ENCODE data around the gene DIRAS1.
"Not testable (repeated sequence)": the region's sequence is repeated elsewhere in the genome, so short reads cannot be mapped to it uniquely, and the experiment has no call there.

Gene DIRAS1

DNA sequence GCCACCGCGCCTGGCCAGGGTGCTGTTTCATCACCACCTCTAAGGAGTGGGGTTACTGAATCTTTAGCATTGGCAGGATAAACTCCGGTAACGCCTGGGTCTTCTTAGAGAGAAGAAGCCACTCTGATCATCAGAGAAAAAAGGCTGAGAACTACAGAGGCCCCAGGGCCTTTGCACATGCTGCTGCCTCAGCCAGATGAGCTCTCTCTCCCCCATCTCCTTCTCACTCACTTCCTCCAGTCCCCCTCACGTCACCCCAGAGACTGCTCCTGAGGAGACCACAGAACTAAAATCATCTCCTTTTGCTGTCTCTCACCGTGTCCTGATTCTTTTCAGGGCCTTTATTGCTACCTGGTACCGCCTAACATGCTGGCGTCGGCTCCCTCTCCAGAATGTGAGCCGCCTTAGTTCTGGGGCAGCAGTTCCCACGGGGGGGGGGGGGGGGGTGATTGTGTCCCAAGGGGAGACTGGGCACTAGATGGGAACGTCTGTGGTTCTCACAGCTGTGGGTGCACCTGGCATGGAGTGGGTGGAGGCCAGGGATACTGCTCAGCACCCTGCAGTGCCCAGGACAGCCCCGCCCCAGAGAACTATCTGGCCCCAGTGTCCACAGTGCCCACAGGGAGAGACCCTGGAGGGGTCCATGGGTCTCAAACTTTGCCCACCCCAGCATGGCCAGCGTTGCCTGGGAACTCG lies 5.1 kb upstream of the DIRAS1 start:
- DNase-seq, result no peak

DNA sequence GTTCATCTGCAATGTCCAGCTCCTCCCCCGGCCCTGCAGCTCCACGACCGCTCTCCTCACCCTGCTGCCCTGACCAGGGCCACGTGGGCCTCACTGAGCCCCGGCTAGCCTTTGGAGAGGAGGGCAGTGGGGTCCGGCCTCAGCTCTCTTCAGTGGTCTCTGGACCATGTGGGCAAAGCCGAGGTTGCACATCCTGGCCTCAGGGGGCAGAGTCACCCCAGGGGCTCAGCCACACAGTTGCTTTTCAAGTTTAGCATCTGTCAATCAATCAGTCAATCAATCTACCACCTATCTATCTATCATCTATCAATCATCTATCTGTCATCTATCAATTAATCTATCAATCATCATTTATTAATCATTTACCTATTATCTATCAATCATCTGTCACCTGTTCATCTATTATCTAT lies 3.0 kb upstream of the DIRAS1 start:
- no peak for DNase-seq

DNA sequence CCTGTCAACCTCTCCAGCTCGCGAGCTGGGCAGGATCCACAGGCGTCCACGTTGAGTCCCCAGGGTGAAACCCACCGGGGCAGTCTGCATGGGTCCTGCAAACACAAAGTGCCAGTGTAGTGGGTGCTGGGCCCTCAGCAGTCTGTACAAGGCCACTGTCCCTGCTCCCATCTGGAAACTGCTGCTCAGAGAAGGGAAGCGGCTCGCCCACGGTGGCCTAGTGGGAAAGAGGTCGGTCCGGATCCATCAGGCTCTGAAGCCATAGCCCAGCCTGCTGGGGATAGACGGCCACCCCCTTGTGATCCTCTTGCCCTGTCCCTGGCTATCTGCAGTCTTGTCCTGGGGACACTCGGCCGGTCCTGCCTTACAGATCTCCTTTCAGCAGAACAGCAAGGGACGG lies 2.6 kb upstream of the DIRAS1 start:
- no peak for DNase-seq

DNA sequence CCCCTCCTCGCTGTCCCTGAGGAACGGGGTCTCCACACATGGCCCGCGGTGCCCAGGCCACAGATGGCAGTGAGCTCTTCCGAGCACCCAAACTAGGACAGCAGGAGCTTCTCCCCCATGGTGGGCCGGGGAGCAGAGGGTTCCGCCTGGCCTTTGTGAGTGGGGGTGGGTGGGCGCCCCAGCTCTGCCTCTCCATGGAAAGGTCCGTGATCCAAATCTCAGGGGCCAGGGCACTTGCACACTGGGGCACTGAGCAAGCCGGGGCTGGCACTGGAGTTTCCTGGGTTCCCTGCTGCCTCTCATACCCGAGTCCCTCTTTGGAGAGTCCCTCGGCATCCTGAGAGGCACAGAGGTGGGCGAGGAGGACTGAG lies 2.2 kb upstream of the DIRAS1 start:
- no peak for DNase-seq

DNA sequence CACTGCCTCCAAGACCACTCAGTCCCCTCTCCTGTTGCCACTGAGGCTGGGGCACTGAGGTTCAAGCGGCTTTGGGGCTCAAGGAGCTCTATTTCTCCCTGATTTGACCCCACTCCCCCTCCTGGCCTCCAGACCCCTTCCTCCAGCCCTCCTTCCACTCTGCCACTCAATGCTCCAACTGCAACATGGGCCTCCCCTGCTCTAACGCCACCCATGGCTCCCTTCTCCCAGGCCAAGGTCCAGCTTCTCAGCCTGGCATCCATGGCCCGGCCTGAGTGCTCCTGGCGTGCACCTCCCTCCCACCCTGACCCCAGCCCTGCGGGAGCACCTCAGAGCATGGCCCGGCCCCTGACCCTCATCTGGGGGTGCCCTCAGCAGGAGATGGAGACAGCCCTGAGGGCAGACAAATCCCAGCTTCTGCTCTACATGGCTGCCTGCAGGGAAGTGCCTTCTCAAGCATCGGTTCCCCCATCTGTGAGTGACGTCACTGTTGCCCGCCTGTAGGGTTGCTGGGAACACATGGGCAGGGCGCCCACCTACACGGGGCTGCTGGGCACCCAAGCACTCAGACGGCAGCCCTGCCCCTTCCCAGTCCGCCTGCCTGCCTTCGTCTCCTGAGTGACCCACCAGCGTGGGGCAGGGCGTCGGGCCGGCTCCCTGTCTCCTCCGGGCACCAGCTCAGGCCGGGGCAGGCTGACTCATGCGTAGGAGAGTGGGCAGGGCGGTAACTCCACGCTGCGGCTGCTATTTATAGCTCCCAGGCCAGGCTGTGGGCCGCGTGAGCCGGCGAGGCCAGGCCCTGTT lies 1.6 kb upstream of the DIRAS1 start:
- no peak for DNase-seq

DNA sequence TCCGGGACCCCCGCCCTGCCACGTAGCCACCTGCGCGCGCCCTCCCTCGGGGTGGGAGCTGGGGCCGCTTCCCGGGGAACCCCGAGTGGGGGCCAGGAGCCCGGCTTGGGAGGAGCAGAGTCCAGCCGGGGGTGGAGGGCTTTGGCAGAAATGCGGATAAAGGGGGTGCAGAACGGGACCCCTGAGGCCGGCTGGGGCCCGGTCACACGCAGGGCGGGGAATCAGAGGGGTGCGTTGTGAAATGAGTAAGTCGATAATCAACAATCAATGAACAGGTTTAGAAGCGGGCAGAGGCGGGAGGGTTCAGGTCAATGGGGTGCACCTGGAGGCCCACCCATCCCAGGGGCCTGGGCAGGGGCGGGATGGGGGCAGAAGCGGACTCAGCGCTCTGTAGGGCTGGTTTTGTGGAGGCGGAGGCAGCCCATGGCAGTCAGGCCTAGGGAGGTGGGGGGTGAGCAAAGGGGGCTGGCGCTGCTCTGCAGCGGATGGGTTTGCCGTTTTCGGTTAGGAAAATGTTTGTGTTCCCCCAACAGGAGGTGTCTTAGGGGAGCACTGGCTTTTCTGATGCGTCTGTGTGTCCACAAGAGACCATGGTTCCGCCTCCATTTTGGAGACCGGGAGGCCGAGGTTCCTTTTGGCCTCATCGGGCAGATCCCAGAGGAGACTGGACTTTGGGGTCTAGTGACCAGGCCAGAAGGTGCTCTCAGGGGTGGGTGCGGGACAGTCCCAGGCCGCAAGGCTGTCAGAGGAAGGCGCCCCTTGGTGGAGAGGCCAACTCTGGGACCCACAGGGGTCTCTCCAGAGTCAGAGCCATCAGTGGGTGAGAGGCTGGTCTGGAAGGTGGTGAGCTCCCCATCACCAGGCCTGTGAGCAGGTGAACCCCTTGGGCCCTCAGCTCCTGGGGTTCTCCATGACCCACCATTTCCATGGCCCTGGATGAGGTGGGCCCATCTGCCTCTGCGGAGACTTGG lies 683 bp upstream of the DIRAS1 start:
- DNase-seq, result no peak

DNA sequence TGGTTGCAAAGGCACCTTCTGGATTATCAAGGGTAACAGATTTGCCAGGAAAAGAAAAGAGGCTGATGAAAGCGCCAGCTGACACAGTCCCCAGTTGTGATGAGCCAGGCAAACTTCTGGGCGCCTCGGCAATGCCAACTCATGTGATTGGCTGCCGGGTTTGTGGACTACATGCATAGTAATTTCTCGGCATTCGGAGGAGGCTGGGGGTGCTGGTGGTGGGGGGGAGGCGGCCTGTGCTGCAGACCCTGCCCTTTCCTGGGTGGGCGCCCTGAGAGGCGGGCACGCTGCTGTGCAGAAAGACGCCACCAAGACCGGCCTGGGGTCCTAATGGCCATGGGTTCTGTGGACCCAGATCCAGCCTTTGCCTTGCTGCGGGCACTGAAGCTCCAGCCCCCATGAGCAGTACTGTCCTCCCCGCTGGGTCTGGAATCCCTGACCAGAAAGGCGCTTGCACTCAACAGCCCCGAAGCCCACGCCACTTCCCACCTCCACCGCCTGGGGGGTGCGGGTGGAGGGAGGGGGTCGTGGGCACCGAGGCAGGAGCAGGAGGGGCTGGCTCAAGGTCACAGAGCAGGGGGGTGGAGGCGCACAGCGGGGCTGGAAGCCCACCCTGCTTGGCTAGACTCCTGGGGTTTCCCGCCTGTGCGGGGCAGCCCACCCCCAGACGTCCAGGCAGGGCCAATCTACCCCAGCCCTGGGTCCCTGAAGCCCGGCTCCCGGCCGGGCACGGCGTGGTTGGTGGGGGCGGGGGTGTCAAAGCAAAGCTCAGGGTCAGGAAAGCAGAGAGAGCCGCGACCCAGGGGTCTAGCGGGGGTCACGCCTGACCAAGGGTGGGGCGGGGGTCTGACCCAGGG lies 1.0 kb downstream of the DIRAS1 start:
- no peak for DNase-seq

DNA sequence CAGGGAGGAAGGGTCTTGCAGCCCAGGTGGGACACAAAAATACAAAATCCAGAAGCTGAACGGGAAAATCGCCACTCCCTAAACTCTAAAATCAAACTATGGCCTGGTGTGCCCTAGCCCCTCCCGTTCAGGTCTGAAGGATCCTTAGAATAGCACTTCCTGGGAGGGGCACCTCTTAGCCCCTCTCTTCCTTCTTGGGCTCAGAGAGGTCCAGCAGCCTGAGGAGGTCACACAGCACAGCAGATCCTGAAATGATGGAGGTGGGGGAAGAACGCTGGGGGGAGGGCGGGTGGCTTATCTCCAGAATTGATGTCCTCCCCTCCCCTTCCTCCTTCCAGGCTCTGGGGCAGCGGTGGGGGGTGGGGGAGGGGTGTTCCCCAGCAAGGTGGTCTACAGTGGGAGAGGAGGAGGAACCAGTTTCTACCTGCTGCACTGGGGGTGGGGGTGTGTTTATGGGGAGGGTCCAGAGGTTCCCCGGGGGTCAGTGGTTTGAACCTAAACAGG lies 1.9 kb downstream of the DIRAS1 start:
- DNase-seq, result no peak

DNA sequence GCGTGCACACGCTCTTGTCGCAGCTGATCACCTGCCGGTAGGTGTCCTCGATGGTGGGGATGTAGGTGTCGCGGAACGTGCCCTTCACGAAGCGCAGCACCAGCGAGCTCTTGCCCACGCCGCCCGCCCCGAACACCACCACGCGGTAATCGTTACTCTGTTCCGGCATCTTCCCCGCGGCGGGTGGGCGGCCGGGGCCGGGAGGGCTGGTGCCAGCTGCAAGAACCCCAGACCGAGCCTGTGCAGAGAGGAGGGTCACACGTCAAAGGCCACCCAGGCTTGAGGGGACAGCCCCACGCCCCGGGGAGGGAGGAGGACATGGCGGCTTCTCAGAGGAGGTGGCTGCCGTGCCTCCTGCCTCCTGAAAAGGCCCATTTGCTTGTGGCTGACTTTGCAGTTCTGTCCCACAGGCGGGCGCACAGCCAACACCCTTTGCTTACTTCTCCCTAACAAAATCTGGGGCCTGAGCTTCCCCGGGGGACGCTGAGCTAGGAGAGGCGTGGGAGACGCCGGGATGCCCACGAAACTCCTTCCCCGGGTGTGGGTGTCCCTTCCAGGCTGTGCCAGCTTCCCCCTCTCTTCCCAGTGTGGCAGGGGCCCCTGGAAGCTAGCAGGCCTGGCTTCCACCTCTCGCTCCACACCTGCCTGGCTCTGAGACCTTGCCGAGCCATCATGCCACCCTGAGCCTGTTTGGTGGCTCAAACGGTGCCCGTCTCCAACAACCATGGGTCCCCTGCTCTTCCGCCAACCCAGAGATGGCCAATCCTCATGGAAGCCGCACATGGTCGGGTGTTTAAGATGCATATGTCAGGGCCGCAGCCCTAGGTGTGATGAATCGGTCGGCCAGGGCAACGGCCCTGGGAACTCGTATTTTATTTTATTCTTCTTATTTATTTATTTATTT lies 3.3 kb downstream of the DIRAS1 start:
- DNase-seq, result no peak

DNA sequence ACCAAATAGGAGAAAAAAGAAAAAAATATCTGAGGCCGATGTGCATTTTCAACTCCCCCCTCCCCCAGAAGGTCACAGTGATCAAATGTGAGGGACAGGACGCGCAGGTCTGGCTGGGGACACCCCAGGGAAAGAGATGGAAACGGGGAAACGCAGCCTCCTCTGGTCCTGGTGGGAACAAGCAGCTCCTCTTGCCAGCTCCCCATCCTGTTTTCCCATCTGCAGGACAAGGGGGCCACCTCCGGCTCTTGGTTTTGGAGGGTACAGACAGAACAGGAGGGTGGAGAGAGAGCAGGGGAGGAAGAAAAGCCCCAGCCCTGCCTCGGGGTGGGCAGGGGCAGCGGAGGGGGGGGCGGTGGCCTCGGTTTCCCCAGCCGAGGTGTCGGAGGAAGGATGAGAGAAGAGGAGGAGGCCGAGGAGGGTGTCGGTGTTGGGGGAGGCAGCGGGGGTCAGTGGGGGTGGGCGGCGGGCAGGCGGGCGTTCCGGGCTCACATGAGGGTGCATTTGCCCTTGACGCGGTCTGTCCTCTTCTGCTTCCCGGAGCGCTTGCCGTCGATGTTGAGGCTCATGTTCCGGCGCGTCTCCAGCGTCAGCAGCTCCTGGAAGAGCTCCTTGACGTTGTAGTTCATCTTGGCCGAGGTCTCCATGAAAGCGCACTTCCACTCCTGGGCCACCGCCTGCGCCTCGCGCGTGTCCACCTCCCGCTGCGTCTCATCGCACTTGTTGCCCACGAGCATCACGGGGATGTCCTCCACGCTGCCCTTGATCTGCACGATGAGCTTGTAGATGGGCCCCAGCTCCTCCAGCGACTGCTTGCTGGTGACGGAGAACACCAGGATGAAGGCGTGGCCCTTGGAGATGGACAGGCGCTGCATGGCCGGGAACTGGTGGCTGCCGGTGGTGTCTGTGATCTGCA lies 4.2 kb downstream of the DIRAS1 start:
- no peak for DNase-seq

DNA sequence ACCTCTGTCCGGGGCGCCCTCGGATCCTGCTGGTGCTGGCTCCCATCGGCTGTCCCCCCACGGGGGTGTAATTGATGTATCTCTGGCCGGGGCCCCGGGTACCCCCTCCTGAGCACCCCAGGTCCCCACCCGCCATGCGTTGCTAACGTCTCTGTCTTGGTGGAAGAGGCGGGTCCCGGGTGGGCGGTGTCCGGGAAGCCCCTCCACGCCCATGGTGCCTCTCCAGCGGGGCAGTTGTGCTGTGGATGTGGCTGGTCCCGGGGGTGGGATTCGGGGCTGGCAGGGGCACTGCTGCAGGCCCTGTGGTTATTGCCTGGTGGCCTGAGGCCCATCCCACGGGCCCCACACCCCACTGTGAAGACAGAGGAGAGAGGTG lies 4.9 kb downstream of the DIRAS1 start:
- DNase-seq, result no peak

DNA sequence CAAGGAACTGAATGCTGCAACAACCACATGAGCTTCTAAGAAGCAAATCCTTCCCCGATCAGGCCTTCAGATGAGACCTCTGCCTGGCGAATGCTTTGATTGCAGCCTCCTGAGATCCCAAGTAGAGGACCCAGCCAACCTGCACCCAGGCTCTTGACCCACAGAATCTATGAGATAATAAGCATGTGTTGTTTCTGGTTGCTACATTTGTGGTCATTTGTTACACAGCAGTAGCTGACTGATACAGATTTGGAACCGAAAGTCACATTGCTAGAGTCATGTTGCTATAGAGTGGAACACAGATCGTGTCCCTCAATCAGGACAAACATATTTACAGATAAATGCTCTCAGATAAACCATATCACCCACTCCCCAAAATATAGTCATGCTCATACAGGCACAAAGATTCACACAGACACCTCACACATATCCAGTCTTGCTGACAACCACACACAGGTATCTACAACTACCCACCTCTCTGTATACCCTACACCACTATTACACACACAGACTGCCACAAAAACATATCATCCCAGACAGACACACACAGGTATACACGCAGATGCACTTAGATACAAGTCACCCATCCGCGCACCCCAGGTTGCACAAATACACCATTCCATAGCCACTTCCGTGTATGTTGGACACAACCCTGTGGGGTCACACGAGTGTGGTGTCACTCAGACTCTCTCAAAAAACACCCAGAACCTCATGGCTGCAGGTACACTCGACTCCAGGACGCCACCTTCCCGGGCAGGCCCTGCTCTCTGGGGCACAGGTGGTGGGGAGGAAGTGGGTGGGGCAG lies 5.5 kb downstream of the DIRAS1 start:
- DNase-seq, result no peak

DNA sequence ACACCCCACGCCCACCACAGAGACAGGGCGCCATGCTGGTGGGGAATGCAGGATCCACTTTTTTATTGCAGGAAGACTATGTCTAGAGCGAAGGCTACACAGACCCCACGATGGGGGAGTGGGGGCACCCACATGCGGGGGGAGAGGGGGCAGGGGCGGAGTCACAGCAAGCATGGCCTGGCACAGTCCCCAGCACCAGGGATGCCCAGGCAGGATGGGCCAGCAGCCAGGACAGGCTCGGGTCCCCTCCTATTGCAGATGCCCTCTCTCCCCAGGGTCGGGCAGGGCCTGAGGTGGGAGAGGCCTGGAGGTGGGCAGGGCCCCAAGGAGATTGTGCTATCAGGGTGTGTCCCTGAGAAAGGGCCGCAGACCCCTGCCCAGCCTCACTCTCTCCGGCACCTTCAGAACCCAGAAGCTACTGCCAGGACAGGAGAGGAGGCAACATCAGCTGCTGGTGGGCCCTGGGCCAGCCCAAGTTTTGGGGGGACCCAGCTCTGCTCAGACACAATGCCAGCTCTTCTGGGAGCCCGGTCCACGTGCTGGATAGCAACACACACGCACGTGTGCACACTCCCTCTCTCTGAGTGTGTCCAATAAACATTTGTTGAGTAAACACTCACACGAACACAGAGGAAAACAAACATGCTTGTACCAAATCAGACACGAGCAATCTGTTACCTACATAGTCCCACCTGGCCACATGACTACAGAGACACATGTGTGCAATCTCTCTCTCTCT lies 6.5 kb downstream of the DIRAS1 start:
- DNase-seq, result no peak

DNA sequence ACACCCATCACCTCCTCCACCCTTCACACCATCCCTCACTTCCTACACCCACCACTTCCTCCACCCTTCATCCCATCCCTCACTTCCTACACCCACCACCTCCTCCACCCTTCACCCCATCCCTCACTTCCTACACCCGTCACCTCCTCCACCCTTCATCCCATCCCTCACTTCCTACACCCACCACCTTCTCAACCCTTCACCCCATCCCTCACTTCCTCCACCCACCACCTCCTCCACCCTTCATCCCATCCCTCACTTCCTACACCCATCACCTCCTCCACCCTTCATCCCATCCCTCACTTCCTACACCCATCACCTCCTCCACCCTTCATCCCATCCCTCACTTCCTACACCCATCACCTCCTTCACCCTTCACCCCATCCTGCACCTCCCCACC lies 7.1 kb downstream of the DIRAS1 start:
- not testable (repeated sequence) for DNase-seq

DNA sequence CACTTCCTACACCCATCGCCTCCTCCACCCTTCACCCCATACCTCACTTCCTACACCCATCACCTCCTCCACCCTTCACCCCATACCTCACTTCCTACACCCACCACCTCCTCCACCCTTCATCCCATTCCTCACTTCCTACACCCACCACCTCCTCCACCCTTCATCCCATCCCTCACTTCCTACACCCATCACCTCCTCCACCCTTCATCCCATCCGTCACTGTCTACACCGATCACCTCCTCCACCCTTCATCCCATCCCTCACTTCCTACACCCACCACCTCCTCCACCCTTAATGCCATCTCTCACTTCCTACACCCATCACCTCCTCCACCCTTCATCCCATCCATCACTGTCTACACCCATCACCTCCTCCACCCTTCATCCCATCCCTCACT lies 8.0 kb downstream of the DIRAS1 start:
- not testable (repeated sequence) for DNase-seq

DNA sequence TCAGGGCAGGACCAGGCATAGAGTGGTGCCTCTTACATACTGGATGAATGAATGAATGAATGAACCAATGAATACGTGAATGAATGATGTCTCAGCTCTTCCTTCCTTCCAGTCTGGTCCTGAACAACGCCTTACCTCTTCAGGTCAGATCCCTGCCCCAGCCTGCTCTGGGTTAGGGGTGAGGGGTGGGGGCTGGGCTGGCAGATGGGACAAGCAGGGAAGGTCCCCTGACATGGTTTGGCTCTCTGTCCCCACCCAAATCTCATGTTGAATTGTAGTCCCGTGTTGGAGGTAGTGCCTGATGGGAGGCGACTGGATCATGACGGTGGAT lies 9.3 kb downstream of the DIRAS1 start:
- DNase-seq, result no peak

DNA sequence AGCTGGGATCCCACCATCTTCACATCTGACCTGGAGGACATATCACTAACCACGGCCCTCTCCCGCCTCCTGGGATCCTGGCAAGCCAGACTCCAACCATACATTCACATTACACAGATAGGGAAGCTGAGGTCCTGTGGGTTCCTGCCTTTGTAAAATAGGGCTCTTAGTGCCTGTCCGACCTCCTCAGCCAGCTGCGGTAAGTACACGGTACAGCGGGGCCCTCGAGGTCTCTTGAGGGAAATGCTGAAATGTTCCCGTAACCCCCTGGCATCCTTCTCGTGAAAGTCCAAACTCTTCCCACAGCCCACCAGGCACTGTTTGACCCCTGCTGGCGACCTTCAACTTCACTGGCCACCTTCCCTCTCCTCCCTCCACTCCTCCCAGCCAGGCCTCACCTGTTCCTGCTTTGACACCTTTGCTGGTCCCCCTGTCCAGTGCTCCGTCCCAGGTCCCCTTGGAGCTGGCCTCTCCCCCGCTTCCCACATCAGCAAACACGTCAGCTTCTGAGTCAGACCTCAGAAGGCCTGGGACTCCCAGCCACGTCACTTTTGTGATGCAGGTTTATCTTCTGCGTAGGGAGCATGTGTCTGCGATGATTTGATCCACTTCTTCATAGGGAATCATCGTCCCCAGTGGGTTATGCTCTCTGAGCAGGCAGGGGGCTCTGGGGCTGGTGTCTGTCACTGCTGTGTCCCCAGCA lies 9.8 kb downstream of the DIRAS1 start:
- no peak for DNase-seq

DNA sequence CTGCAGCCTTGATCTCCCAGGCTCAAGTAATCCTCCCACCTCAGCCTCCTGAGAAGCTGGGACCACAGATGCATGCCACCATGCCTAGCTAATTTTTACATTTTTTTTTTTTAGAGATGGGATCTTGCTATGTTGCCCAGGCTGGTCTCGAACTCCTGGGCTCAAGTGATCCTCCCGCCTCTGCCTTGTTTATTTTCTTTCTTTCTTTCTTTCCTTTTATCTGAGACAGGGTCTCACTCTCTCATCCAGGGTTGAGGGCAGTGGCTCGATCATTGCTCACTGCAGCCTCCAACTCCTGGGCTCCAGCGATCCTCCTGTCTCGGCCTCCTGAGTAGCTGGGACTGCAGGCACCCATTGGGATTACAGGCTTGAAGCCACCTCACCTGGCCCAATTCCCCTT lies 14.9 kb downstream of the DIRAS1 start:
- DNase-seq, result no peak

Measured in DMS79 (cell line).